ENCODE data around the gene ISLR. TPM values are rescaled to one million over a fixed set of nuclear protein-coding genes. Genes with fewer than 3 reads are reported as not detected.

The ISLR gene
- total and polyA plus RNA-seq, 2 of the 8 experiments (the other 6 are each of a cell fraction or from before 2014, with no cell fraction given), result 0.29 to 0.35 TPM

GRCh38 chr15:74184582-74185091 lies 11.1 kb downstream of the ISLR start (continued):
- TF ChIP-seq EP300 (IDR thresholded peaks at IDR 0.05; ENCODE audit: borderline replicate concordance in 1 of 2, low read depth in 2 of 2, low read length in 2 of 2) (no peak), KDM5A (IDR thresholded peaks at IDR 0.05; ENCODE audit: low read length) (no peak), JUND (IDR thresholded peaks at IDR 0.05; ENCODE audit: low read length) (no peak)

Measured in H1 (cell line).